Activated CD4-positive, alpha-beta T cell treated with anti-CD3 and anti-CD28 coated beads, Interleukin-2, amount 10 ng/mL, durations not matched to agents 24 days and 14 days (primary cell): Measurements from ENCODE around the gene PLXNA4. TPM values are rescaled to one million over a fixed set of nuclear protein-coding genes. Genes with fewer than 3 reads are reported as not detected.

Experiments
- DNase-seq: peaks from one replicate; pipeline ENCODE4 v3.0.0; 2022
- H3K27ac Mint-ChIP-seq: one replicate; pipeline ENCODE4 v1.8.0; 2022; ENCODE audit warnings: mild to moderate bottlenecking, mixed read lengths
- H3K27me3 Mint-ChIP-seq: one replicate; pipeline ENCODE4 v1.8.0; 2022; ENCODE audit warnings: mixed read lengths
- H3K36me3 Mint-ChIP-seq: one replicate; pipeline ENCODE4 v1.8.0; 2022; ENCODE audit warnings: low read depth, mild to moderate bottlenecking, mixed read lengths
- H3K4me1 Mint-ChIP-seq: one replicate; pipeline ENCODE4 v1.8.0; 2021; ENCODE audit warnings: mixed read lengths
- H3K4me3 Mint-ChIP-seq: one replicate; pipeline ENCODE4 v1.8.0; 2022; ENCODE audit warnings: mild to moderate bottlenecking, moderate library complexity, mixed read lengths
- H3K9me3 Mint-ChIP-seq: one replicate; pipeline ENCODE4 v1.8.0; 2021; ENCODE audit warnings: mixed read lengths
- intact Hi-C: fragments of 100-400 bp; cut with micrococcal nuclease; formaldehyde crosslinking; loops from one replicate; pipeline ENCODE4 v1.15.1; 2023
- total RNA-seq: library from RNA; stranded (reverse); gene quantifications from 2 replicates; pipeline ENCODE4 v1.2.3, GENCODE V29; 2022

PLXNA4 gene
- total RNA-seq, 1 donor from 2014 or later = 0.70 TPM

- H3K27me3 Mint-ChIP-seq = no peaks in the 10 kb centered on the region
- H3K36me3 Mint-ChIP-seq = no peaks in the 10 kb centered on the region
- DNase-seq = no peak
- H3K4me3 Mint-ChIP-seq = no peak overlapping the region
- H3K4me1 Mint-ChIP-seq = no peaks in the 10 kb centered on the region
- intact Hi-C loops = no loop called here
- H3K27ac Mint-ChIP-seq = no peak overlapping the region
- no peaks in the 10 kb centered on the region for H3K9me3 Mint-ChIP-seq
Measured at GRCh38 chr7:132210821-132211220, 365.4 kb downstream of the PLXNA4 start.

DNA sequence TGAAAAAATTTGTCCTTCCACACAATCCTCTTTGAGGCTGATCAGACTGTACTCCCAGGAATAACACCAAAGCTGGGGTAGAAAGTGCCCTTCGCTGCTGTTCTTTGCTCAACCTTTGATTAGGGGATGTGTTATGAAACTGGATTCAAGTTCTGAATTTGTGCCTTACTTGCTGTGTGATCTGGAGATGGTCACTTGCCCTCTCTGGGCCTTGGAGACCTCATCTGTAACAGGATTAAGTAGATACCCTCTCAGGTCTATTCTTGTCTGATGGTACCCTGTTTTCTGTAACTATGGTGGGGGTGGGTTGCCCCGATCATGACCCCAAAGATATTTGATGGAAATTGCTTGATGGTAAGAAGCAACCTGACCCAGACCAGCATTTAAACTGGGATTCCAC lies 368.5 kb downstream of the PLXNA4 start:
- DNase-seq = no peak
- Mint-ChIP-seq H3K36me3 (no peaks in the 10 kb centered on the region), H3K27ac (no peak overlapping the region), H3K9me3 (no peaks in the 10 kb centered on the region), H3K4me1 (no peaks in the 10 kb centered on the region), H3K27me3 (no peaks in the 10 kb centered on the region), H3K4me3 (no peak overlapping the region)
- intact Hi-C loops = no loop called here

GRCh38 chr7:132207211-132207610 lies 369.1 kb downstream of the PLXNA4 start:
- no peak overlapping the region for H3K4me3 Mint-ChIP-seq
- no peaks in the 10 kb centered on the region for H3K9me3 Mint-ChIP-seq
- H3K36me3 Mint-ChIP-seq = no peaks in the 10 kb centered on the region
- no peak overlapping the region for H3K27ac Mint-ChIP-seq
- H3K4me1 Mint-ChIP-seq = no peaks in the 10 kb centered on the region
- no peaks in the 10 kb centered on the region for H3K27me3 Mint-ChIP-seq
- no peak for DNase-seq
- intact Hi-C loops = no loop called here

GRCh38 chr7:132206594-132206993 lies 369.7 kb downstream of the PLXNA4 start:
- DNase-seq = no peak
- no peak overlapping the region for H3K27ac Mint-ChIP-seq
- H3K4me3 Mint-ChIP-seq = no peak overlapping the region
- no peaks in the 10 kb centered on the region for H3K9me3 Mint-ChIP-seq
- H3K27me3 Mint-ChIP-seq = no peaks in the 10 kb centered on the region
- H3K36me3 Mint-ChIP-seq = no peaks in the 10 kb centered on the region
- no peaks in the 10 kb centered on the region for H3K4me1 Mint-ChIP-seq
- intact Hi-C loops = no loop called here

DNA sequence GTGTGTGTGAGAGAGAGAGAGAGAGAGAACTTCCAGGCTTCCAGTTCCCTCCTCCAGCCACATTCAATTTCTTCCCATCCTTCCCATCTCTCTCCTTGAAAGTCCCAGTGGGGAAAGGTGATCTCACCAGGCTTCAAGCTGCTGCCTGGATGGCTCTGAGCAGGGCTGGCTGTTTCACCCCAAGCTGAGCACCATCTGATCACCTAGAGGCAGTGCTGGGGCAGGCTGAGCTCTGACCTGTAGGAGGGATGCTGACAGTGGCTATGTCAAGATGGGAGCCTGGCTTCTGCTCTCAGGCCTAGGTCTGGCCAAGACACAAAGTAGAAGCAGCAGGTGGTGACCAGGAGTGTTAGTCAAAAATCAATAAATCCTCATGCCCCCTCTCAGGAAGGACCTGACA lies 370.8 kb downstream of the PLXNA4 start:
- Mint-ChIP-seq H3K4me1 (no peaks in the 10 kb centered on the region), H3K27ac (no peak overlapping the region), H3K36me3 (no peaks in the 10 kb centered on the region), H3K9me3 (no peaks in the 10 kb centered on the region), H3K4me3 (no peak overlapping the region), H3K27me3 (no peaks in the 10 kb centered on the region)
- intact Hi-C loops = no loop called here
- no peak for DNase-seq

- no peak for DNase-seq
- Mint-ChIP-seq H3K4me1 (no peaks in the 10 kb centered on the region), H3K9me3 (no peaks in the 10 kb centered on the region), H3K36me3 (no peaks in the 10 kb centered on the region), H3K27ac (no peak overlapping the region), H3K4me3 (no peak overlapping the region), H3K27me3 (peaks cover 3% of the 10 kb centered on the region)
- intact Hi-C loops = no loop called here
Measured at GRCh38 chr7:132203021-132203420, 373.2 kb downstream of the PLXNA4 start.

DNA sequence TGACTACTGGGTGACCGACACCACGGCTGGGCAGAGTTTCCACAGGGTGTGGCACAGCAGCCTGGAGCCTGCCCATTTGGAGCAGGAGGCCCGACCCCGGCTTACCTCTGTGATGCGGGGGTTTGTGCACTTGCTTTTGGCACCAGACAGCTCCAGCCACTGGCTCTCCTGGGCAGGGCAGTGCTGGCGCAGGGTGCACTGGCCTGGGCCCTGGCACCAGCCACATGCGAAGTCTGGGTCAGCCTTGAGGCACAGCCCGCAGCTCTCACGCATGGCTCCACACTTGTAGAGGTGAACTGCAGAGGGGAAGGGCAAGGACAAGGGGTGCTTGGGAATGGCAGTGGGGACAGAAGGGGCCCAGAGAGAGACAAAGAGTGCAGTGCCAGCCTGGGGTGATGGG lies 373.7 kb downstream of the PLXNA4 start:
- intact Hi-C loops = no loop called here

DNA sequence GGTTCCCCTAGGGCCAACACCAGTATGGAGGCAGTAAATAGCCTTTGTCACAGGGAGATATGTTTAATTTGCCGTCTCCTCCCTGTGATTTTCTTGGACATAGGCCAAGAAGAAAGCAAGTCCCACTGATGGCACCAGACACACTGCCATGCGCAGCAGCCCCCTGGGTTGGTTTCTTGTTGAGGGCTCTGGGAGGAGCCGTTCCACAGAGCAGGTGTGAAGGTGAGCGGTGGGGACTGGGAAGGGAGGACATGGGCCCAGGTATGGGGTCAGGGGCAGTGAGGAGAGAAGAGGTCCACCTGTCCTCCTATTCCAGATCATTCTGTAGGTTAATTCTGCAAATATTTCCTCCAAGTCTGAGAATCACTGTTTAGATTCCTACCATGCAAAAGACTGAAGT lies 376.1 kb downstream of the PLXNA4 start:
- no peak for DNase-seq
- H3K9me3 Mint-ChIP-seq = no peaks in the 10 kb centered on the region
- no peak overlapping the region for H3K4me3 Mint-ChIP-seq
- peaks cover 10% of the 10 kb centered on the region for H3K27me3 Mint-ChIP-seq
- H3K36me3 Mint-ChIP-seq = no peaks in the 10 kb centered on the region
- intact Hi-C loops = no loop called here
- H3K27ac Mint-ChIP-seq = no peak overlapping the region
- H3K4me1 Mint-ChIP-seq = no peaks in the 10 kb centered on the region

More for the DNA sequence above, 373.7 kb downstream of the PLXNA4 start:
- Mint-ChIP-seq H3K27me3 (peaks cover 3% of the 10 kb centered on the region), H3K27ac (no peak overlapping the region), H3K4me3 (no peak overlapping the region), H3K4me1 (no peaks in the 10 kb centered on the region), H3K9me3 (no peaks in the 10 kb centered on the region), H3K36me3 (no peaks in the 10 kb centered on the region)
- DNase-seq = no peak

- Mint-ChIP-seq H3K27ac (no peak overlapping the region), H3K27me3 (peaks cover 11% of the 10 kb centered on the region), H3K4me3 (no peak overlapping the region), H3K4me1 (no peaks in the 10 kb centered on the region), H3K9me3 (no peaks in the 10 kb centered on the region), H3K36me3 (no peaks in the 10 kb centered on the region)
- intact Hi-C loops = no loop called here
- no peak for DNase-seq
Measured at GRCh38 chr7:132199626-132200025, 376.6 kb downstream of the PLXNA4 start.

- Mint-ChIP-seq H3K36me3 (no peaks in the 10 kb centered on the region), H3K4me1 (no peaks in the 10 kb centered on the region), H3K27me3 (peaks cover 11% of the 10 kb centered on the region), H3K9me3 (no peaks in the 10 kb centered on the region), H3K4me3 (no peak overlapping the region), H3K27ac (no peak overlapping the region)
- DNase-seq = no peak
- intact Hi-C loops = no loop called here
Measured at GRCh38 chr7:132197772-132198171, 378.5 kb downstream of the PLXNA4 start.

- intact Hi-C loops = no loop called here
- DNase-seq = no peak
- no peaks in the 10 kb centered on the region for H3K36me3 Mint-ChIP-seq
- H3K4me3 Mint-ChIP-seq = no peak overlapping the region
- peaks cover 12% of the 10 kb centered on the region for H3K27me3 Mint-ChIP-seq
- no peaks in the 10 kb centered on the region for H3K4me1 Mint-ChIP-seq
- H3K9me3 Mint-ChIP-seq = no peaks in the 10 kb centered on the region
- H3K27ac Mint-ChIP-seq = no peak overlapping the region
Measured at GRCh38 chr7:132193898-132194297, 382.4 kb downstream of the PLXNA4 start.

- Mint-ChIP-seq H3K27ac (no peak overlapping the region), H3K4me1 (no peaks in the 10 kb centered on the region), H3K27me3 (peaks cover 9% of the 10 kb centered on the region), H3K9me3 (no peaks in the 10 kb centered on the region), H3K4me3 (no peak overlapping the region), H3K36me3 (no peaks in the 10 kb centered on the region)
- DNase-seq = no peak
- intact Hi-C loops = no loop called here
Measured at GRCh38 chr7:132192809-132193208, 383.5 kb downstream of the PLXNA4 start.

- H3K27me3 Mint-ChIP-seq = peaks cover 9% of the 10 kb centered on the region
- no peaks in the 10 kb centered on the region for H3K36me3 Mint-ChIP-seq
- no peaks in the 10 kb centered on the region for H3K4me1 Mint-ChIP-seq
- no peak overlapping the region for H3K27ac Mint-ChIP-seq
- intact Hi-C loops = no loop called here
- peaks cover 9% of the 10 kb centered on the region for H3K9me3 Mint-ChIP-seq
- no peak for DNase-seq
- H3K4me3 Mint-ChIP-seq = no peak overlapping the region
Measured at GRCh38 chr7:132191418-132191817, 384.9 kb downstream of the PLXNA4 start.

DNA sequence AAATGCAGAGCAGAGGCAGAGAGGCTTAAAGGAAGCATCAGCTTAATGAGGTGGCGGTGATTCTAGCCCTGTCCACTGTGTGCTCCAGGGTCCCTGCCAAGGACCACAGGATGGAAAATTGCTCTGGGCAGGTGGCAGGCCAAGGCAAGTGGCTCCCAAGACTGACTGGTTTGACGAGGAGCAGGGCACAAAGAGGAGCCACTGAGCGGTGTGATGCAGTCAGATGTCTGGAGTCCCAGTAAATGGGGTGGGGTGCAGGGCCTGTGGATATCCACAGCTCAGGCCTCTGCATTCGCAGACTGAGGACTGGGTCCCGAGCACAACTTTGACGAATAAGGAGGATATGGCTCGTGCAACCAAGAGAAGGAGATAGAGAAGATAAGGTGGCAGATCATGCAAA lies 385.6 kb downstream of the PLXNA4 start:
- no peak overlapping the region for H3K4me3 Mint-ChIP-seq
- intact Hi-C loops = no loop called here
- peaks cover 9% of the 10 kb centered on the region for H3K9me3 Mint-ChIP-seq
- H3K4me1 Mint-ChIP-seq = no peaks in the 10 kb centered on the region
- no peak overlapping the region for H3K27ac Mint-ChIP-seq
- H3K36me3 Mint-ChIP-seq = no peaks in the 10 kb centered on the region
- H3K27me3 Mint-ChIP-seq = peaks cover 7% of the 10 kb centered on the region
- DNase-seq = no peak

GRCh38 chr7:132189881-132190280 lies 386.4 kb downstream of the PLXNA4 start:
- Mint-ChIP-seq H3K4me3 (no peak overlapping the region), H3K9me3 (peaks cover 9% of the 10 kb centered on the region), H3K27ac (no peak overlapping the region), H3K36me3 (no peaks in the 10 kb centered on the region), H3K27me3 (peaks cover 2% of the 10 kb centered on the region), H3K4me1 (no peaks in the 10 kb centered on the region)
- no peak for DNase-seq
- intact Hi-C loops = no loop called here
